Posterior cingulate gyrus (tissue), 11 donors: ENCODE data around the gene UBALD1.
"Not testable (repeated sequence)": the region's sequence is repeated elsewhere in the genome, so short reads cannot be mapped to it uniquely, and the experiment has no call there.

Experiments
- DNase-seq, 10 donors: peaks; one replicate each; pipeline versions ENCODE4 v3.0.0 to v3.0.0-alpha.2; 2020 to 2021; ENCODE audit warnings: mixed read lengths in 3 of 10
- intact Hi-C: fragments of 100-400 bp; cut with DNase I; formaldehyde crosslinking; loops from one replicate; pipeline ENCODE4 v1.15.1; 2023

The UBALD1 gene

GRCh38 chr16:4614571-4615383 is at the start of gene UBALD1:
Gene UBALD1 (minus strand): TSS chr16:4614888. CDS start chr16:4614797, 91 bp downstream.
- peak; percentile 72 to 97 (median 82) for DNase-seq
- intact Hi-C loops, result loop anchor here (5.0 to 10.0 kb wide), 2 partner anchors 78 to 110 kb away; partner anchors contain the start of gene NUDT16L1

GRCh38 chr16:4663777-4664465 is 49.2 kb upstream of the UBALD1 start:
- DNase-seq, result peak in 4 of 10 donors; percentile 37 to 87 (median 58)
- intact Hi-C loops, result no loop called here

GRCh38 chr16:4663465-4663776 is 48.7 kb upstream of the UBALD1 start:
- intact Hi-C loops, result no loop called here
- DNase-seq, result peak in 1 of 10 donors; percentile 73

GRCh38 chr16:4661661-4662060 is 47.0 kb upstream of the UBALD1 start:
- intact Hi-C loops, result no loop called here
- peak in 5 of 10 donors; percentile 45 to 86 (median 63) for DNase-seq

GRCh38 chr16:4660454-4661007 is 45.8 kb upstream of the UBALD1 start:
- DNase-seq, result peak in 9 of 10 donors; percentile 28 to 93 (median 80)
- intact Hi-C loops, result no loop called here

GRCh38 chr16:4659363-4660353 is 45.0 kb upstream of the UBALD1 start:
- intact Hi-C loops, result no loop called here
- peak in 1 of 10 donors; percentile 81 for DNase-seq

- intact Hi-C loops, result no loop called here
These were observed 42.3 kb upstream of the UBALD1 start for GRCh38 chr16:4656695-4657686.

GRCh38 chr16:4656221-4656620 is 41.5 kb upstream of the UBALD1 start:
- DNase-seq, result no peak
- intact Hi-C loops, result no loop called here

More at GRCh38 chr16:4656695-4657686, 42.3 kb upstream of the UBALD1 start:
- peak in 1 of 10 donors; percentile 80 for DNase-seq

- peak in 1 of 10 donors; percentile 78 for DNase-seq
- intact Hi-C loops, result no loop called here
These were observed 41.1 kb upstream of the UBALD1 start for GRCh38 chr16:4655801-4656200.

- peak in 1 of 10 donors; percentile 71 for DNase-seq
- intact Hi-C loops, result no loop called here
These were observed 40.4 kb upstream of the UBALD1 start for GRCh38 chr16:4654964-4655590.

- DNase-seq, result no peak
- intact Hi-C loops, result no loop called here
These were observed 39.6 kb upstream of the UBALD1 start for GRCh38 chr16:4654011-4654963.

- no peak for DNase-seq
- intact Hi-C loops, result no loop called here
These were observed 37.9 kb upstream of the UBALD1 start for GRCh38 chr16:4652561-4652960.

GRCh38 chr16:4651827-4652226 is 37.1 kb upstream of the UBALD1 start:
- no peak for DNase-seq
- intact Hi-C loops, result no loop called here

- intact Hi-C loops, result not testable (repeated sequence)
- DNase-seq, result peak in 1 of 10 donors; percentile 56
These were observed 35.9 kb upstream of the UBALD1 start for GRCh38 chr16:4650443-4651074.

GRCh38 chr16:4649744-4650442 is 35.2 kb upstream of the UBALD1 start:
- intact Hi-C loops, result no loop called here
- no peak for DNase-seq

GRCh38 chr16:4648917-4649316 is 34.2 kb upstream of the UBALD1 start:
- no peak for DNase-seq
- intact Hi-C loops, result no loop called here
